Endodermal cell (in vitro differentiated cells): Measurements from ENCODE around the gene PRELID3B. TPM values are rescaled to one million over a fixed set of nuclear protein-coding genes. Genes with fewer than 3 reads are reported as not detected.

Experiments
- DNase-seq: peaks from one replicate; pipeline ENCODE4 v3.0.0-alpha.2; 2017
- H3K27ac ChIP-seq: 2 replicates; pipeline ENCODE4 v1.5.1; 2013; ENCODE audit warnings: mild to moderate bottlenecking, low read depth, low read length, moderate library complexity
- H3K27me3 ChIP-seq: 2 replicates; pipeline ENCODE4 v1.6.1; 2013; ENCODE audit warnings: mild to moderate bottlenecking, low read length, moderate library complexity; ENCODE audit not compliant: insufficient read depth, control insufficient read depth, poor library complexity, severe bottlenecking
- H3K36me3 ChIP-seq: 2 replicates; pipeline ENCODE4 v1.7.0; 2013; ENCODE audit warnings: mild to moderate bottlenecking, low read length, moderate library complexity; ENCODE audit not compliant: control insufficient read depth, insufficient read depth
- H3K4me1 ChIP-seq: one replicate; pipeline ENCODE4 v1.7.0; 2013; ENCODE audit warnings: low read length; ENCODE audit not compliant: control insufficient read depth, insufficient read depth
- H3K4me3 ChIP-seq: 2 replicates; pipeline ENCODE4 v1.5.1; 2013; ENCODE audit warnings: mild to moderate bottlenecking, low read length, moderate library complexity
- H3K9ac ChIP-seq: 2 replicates; pipeline ENCODE4 v1.6.1; 2013; ENCODE audit warnings: mild to moderate bottlenecking, low read length, moderate library complexity; ENCODE audit not compliant: poor library complexity, severe bottlenecking; ENCODE audit errors: extremely low read depth
- H3K9me3 ChIP-seq: 2 replicates; pipeline ENCODE4 v1.6.1; 2013; ENCODE audit warnings: mild to moderate bottlenecking, low read length, moderate library complexity; ENCODE audit not compliant: control insufficient read depth
- H3K27ac Mint-ChIP-seq: 2 replicates; pipeline ENCODE4 v1.8.0; 2020; ENCODE audit warnings: mixed read lengths
- H3K27me3 Mint-ChIP-seq: 2 replicates; pipeline ENCODE4 v1.8.0; 2021; ENCODE audit warnings: mild to moderate bottlenecking, mixed read lengths; ENCODE audit not compliant: insufficient read depth
- H3K36me3 Mint-ChIP-seq: 2 replicates; pipeline ENCODE4 v1.8.0; 2020; ENCODE audit warnings: low read depth, mixed read lengths
- H3K4me1 Mint-ChIP-seq: 2 replicates; pipeline ENCODE4 v1.8.0; 2020; ENCODE audit warnings: mixed read lengths
- H3K4me3 Mint-ChIP-seq: 2 replicates; pipeline ENCODE4 v1.8.0; 2020; ENCODE audit warnings: mild to moderate bottlenecking, moderate library complexity, mixed read lengths
- H3K9me3 Mint-ChIP-seq: 2 replicates; pipeline ENCODE4 v1.8.0; 2020; ENCODE audit warnings: mild to moderate bottlenecking, mixed read lengths
- whole genome bisulfite sequencing, 2 experiments: methylation state at CpG; one replicate each; pipeline versions ENCODE4 v1.1.5 to v1.1.7; 2013; ENCODE audit warnings: missing lambda C conversion rate in 2 of 2, mixed read lengths in 1 of 2; ENCODE audit not compliant: insufficient coverage in 1 of 2, insufficient read length in 1 of 2; 5-methylcytosine and 5-hydroxymethylcytosine counted together
- total RNA-seq, 2 donors: library from RNA; stranded (reverse); fragmentation: NEBNext Ultra II Directional in 1 of 2; extraction: Animal tissue kit (Norgen Biotek cat#: 25700) in 1 of 2; gene quantifications; 2 replicates in 1 of 2; 3 replicates in 1 of 2; pipeline ENCODE4 v1.2.1, GENCODE V29; 2021
- TF ChIP-seq, protein P1 (sequence below): fragments of 200-600 bp; sonication (generic); conservative IDR thresholded peaks from 2 replicates; pipeline ENCODE4 v1.5.0; 2021; ENCODE audit warnings: antibody characterized with exemption, mild to moderate bottlenecking

The PRELID3B gene
- total RNA-seq, 2 donors from 2014 or later, result 48.6 to 50.8 TPM

DNA sequence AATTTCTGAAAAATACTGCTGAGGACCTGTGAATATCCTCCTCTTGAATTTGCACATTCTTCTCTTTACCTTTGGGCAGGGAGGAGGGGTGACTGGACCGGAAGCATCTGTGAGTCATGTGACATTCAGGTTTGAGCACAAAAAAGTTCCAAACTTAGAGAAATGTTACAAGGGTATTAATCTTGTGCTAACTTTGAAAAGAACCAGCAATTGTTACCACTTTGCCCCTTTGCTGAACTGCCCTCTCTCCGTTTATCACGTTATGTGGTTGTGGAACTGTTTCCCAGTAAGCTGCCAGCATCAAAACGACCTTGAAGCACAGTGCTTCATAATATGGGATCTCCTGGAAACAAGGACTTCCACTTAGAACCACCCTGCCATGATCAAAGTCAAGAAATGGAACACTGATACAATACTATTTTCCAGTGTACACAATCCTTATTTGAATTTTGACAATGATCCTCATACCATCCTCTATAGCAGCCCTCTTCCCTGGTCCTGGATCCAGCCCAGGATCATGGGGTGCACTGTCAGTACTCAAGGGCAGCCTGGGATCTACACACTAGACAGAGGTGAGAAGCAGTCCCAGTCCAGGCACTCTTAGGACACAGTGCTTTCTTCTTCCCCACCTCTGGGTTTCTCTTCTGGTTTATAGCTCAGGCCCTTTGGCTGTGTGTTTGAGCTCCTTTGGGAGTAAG is 25.6 kb downstream of the PRELID3B start:
- no peaks in the 10 kb centered on the region for H3K4me1 ChIP-seq
- H3K36me3 ChIP-seq, result no peaks in the 10 kb centered on the region
- WGBS, 2 experiments, result 89 to 95% methylated on average over 4 of the region's 4 CpGs
- Mint-ChIP-seq H3K4me3 (no peak overlapping the region), H3K9me3 (no peaks in the 10 kb centered on the region), H3K36me3 (no peaks in the 10 kb centered on the region), H3K4me1 (peaks cover 4% of the 10 kb centered on the region), H3K27ac (no peak overlapping the region), H3K27me3 (peaks cover 30% of the 10 kb centered on the region)
- H3K4me3 ChIP-seq, result no peak overlapping the region
- TF ChIP-seq, protein P1, sequence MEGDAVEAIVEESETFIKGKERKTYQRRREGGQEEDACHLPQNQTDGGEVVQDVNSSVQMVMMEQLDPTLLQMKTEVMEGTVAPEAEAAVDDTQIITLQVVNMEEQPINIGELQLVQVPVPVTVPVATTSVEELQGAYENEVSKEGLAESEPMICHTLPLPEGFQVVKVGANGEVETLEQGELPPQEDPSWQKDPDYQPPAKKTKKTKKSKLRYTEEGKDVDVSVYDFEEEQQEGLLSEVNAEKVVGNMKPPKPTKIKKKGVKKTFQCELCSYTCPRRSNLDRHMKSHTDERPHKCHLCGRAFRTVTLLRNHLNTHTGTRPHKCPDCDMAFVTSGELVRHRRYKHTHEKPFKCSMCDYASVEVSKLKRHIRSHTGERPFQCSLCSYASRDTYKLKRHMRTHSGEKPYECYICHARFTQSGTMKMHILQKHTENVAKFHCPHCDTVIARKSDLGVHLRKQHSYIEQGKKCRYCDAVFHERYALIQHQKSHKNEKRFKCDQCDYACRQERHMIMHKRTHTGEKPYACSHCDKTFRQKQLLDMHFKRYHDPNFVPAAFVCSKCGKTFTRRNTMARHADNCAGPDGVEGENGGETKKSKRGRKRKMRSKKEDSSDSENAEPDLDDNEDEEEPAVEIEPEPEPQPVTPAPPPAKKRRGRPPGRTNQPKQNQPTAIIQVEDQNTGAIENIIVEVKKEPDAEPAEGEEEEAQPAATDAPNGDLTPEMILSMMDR, result no peak
- DNase-seq, result no peak
- H3K9me3 ChIP-seq, result no peaks in the 10 kb centered on the region
- no peak overlapping the region for H3K9ac ChIP-seq
- H3K27ac ChIP-seq, result no peak overlapping the region
- H3K27me3 ChIP-seq, result no peaks in the 10 kb centered on the region

DNA sequence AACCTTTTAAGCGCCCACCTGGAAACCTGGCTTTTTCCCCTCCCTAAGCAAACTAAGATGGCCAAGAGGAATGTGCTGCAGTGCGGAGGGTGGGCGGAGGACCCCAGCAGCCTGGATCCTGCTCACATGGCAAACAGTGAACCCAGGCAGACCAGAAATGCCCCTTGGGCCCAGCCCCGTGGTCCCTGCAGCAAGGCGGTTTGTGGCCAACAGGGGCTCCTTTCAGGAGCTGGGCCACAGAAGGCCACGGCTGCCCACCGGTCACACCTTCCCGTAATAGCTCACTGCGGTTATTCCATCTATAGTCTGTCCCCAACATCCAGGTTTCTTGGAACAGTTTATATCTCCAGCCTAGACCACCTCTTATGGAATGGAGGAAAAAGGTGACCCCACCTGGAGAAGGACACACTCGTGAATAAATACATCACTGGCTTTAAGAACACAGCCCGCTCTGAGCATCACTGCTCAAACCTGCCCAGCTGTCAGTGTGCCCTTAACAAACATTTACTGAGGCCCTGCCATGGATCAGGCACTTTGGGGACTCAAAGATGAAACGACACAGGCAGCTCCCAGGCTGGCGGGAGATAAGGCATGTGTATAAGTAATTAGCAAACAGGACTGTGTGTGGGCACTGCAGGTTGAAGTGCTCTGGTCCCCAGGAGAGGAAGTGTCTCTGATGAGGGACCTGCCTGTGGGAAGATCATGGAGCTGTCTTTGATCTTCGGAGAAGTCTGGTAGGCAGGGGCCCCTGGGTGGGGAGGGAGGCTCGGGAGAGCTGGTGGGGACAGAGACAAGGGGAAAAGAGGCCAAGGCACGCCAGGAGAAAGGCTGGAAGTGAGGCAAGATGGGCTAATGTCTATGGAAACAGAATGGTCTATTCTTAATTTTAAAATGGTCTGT is 26.5 kb downstream of the PRELID3B start:
- Mint-ChIP-seq H3K4me3 (no peak overlapping the region), H3K36me3 (no peaks in the 10 kb centered on the region), H3K9me3 (no peaks in the 10 kb centered on the region), H3K4me1 (peaks cover 8% of the 10 kb centered on the region), H3K27ac (no peak overlapping the region), H3K27me3 (peaks cover 31% of the 10 kb centered on the region)
- no peak overlapping the region for H3K4me3 ChIP-seq
- WGBS, 2 experiments, result 90 to 91% methylated on average over 9 to 16 of the region's 16 CpGs
- no peaks in the 10 kb centered on the region for H3K9me3 ChIP-seq
- TF ChIP-seq, protein P1, result no peak
- H3K27ac ChIP-seq, result no peak overlapping the region
- no peaks in the 10 kb centered on the region for H3K4me1 ChIP-seq
- no peak overlapping the region for H3K9ac ChIP-seq
- H3K36me3 ChIP-seq, result no peaks in the 10 kb centered on the region
- no peak for DNase-seq
- no peaks in the 10 kb centered on the region for H3K27me3 ChIP-seq

DNA sequence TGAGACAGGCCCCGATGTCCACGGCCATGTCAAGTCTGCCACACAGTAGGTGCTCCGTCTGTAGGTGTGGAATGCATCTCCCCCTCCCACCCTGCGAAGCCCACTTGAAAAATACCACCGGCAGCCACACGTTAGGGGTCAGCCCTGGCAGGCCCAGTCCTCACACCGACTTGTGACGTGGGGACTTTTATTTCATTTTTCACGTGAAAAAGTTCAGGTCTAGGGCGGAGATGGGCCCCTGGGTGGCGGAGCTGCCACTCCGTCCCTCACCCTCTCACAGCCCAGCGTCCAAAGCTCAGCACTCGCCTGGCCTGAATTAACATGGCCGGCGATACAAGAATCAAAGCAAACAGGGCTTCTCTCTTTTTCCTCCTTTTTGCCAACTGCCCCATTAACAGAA is 27.2 kb downstream of the PRELID3B start:
- 88 to 92% methylated on average over 12 to 16 of the region's 16 CpGs for WGBS, 2 experiments
- DNase-seq, result no peak
- Mint-ChIP-seq H3K9me3 (no peaks in the 10 kb centered on the region), H3K4me1 (peaks cover 9% of the 10 kb centered on the region), H3K4me3 (no peak overlapping the region), H3K27ac (no peak overlapping the region), H3K36me3 (no peaks in the 10 kb centered on the region), H3K27me3 (peaks cover 32% of the 10 kb centered on the region)
- Histone ChIP-seq H3K27ac (no peak overlapping the region), H3K4me1 (no peaks in the 10 kb centered on the region), H3K4me3 (no peak overlapping the region), H3K27me3 (no peaks in the 10 kb centered on the region), H3K9me3 (no peaks in the 10 kb centered on the region), H3K9ac (no peak overlapping the region), H3K36me3 (no peaks in the 10 kb centered on the region)
- TF ChIP-seq, protein P1, result no peak
